NCI-H2081 treated with DMSO at 0.1 percent for 48 hours (cell line): ENCODE data around the gene GRIP1.

Source experiments
- DNase-seq: peaks from one replicate; lab custom pipeline; 2025; lab: John Stamatoyannopoulos, UW

The GRIP1 gene

GRCh38 chr12:66387117-66387516 lies 291.8 kb downstream of the GRIP1 start:
- no peak for DNase-seq

DNA sequence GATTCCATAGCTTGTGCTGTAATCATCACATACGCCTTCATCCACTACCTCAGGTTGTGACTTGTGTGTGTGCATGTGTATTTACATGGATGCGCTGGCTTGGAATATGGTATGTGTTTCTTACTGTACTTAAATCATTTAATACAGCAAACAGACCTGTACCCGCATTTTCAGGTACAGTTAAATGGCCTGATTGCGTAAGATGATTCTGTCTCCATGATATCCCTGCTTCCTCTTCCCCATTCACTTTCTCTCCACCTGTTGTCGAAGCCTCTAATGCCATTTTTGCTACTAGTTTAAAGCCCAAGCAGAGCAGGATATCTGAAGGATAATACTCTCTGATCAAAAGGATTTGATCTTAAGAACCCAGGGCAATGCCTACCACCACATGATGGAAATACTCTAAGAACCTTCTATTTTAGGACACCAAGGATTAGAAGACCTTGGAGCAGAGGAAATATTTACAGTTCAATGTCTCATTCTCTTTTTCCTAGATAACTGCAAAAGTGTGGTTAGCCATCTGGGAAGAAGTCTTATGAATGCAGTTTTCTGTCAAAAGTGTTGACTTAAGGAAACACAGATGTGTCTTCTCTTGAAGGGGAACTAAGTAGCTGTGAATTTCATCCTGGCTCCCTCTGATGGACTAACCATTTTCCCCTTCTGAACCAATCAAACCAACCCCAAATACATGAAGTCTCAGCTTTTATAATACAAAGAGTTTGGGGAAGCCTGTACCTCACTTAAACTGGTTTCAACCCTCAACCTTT lies 297.9 kb downstream of the GRIP1 start:
- no peak for DNase-seq

DNA sequence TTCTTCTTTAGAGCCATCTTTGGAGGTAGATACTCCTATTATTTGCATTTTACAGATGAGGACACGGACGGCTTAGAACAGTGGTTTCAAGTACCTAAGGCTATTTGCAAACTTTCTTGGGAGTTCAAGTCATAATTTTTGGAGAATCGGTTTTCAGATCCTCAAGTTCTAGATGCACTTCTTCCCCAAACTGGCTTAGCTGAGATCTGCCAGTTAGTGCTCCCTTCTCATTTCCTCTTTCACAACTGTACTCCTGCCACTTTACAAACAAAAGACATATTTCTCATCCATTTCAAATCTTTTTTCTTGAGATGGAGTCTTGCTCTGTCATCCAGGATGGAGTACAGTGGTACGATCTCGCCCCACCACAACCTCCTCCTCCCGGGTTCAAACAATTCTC lies 299.3 kb downstream of the GRIP1 start:
- DNase-seq = no peak

GRCh38 chr12:66375560-66375959 lies 303.3 kb downstream of the GRIP1 start:
- no peak for DNase-seq

- no peak for DNase-seq
Measured at GRCh38 chr12:66371982-66372381, 306.9 kb downstream of the GRIP1 start.

GRCh38 chr12:66367015-66367667 lies 311.7 kb downstream of the GRIP1 start:
- no peak for DNase-seq

GRCh38 chr12:66365718-66366490 lies 313.0 kb downstream of the GRIP1 start:
- no peak for DNase-seq

- no peak for DNase-seq
Measured at GRCh38 chr12:66361703-66362102, 317.2 kb downstream of the GRIP1 start.

- no peak for DNase-seq
Measured at GRCh38 chr12:66359300-66359699, 319.6 kb downstream of the GRIP1 start.

GRCh38 chr12:66354291-66354690 lies 324.6 kb downstream of the GRIP1 start:
- no peak for DNase-seq

GRCh38 chr12:66352899-66353298 lies 326.0 kb downstream of the GRIP1 start:
- DNase-seq = no peak

DNA sequence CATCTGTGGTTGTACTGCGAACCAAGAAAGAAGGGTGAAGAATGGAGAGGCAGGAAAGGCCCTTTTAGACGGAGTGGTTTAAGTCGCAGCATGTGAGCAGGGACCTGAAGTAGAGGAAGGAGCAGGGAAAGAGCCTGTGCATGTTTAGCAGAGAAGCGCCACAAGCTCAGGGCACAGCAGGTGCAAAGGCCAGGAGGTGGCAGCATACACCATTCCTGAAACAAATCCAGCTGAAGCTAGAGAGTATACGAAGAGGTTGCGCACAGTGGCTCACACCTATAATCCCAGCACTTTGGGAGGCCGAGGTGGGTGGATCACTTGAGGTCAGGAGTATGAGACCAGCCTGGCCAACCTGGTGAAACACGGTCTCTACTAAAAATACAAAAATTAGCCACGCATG lies 326.7 kb downstream of the GRIP1 start:
- no peak for DNase-seq

- no peak for DNase-seq
Measured at GRCh38 chr12:66351301-66351700, 327.6 kb downstream of the GRIP1 start.

- DNase-seq = no peak
Measured at GRCh38 chr12:66345956-66346355, 332.9 kb downstream of the GRIP1 start.

DNA sequence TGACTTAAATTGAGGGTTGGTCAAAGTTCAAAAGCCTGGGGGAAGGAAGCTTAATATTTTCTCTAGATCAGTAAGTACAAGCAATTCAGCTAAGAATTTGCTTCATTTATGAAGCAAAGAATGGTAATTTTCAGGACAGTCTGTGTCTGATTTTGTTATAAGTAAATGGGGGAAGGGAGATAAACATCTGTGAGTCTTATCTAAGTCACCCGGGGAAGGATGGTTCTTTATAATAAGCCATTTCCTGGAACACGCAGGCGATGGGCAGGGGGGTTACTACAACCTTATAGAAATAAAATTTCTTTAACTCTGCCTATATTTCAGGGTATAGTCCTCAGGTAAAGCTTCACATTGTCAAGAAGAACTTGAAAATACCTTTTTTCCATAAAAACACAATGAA lies 333.7 kb downstream of the GRIP1 start:
- no peak for DNase-seq

DNA sequence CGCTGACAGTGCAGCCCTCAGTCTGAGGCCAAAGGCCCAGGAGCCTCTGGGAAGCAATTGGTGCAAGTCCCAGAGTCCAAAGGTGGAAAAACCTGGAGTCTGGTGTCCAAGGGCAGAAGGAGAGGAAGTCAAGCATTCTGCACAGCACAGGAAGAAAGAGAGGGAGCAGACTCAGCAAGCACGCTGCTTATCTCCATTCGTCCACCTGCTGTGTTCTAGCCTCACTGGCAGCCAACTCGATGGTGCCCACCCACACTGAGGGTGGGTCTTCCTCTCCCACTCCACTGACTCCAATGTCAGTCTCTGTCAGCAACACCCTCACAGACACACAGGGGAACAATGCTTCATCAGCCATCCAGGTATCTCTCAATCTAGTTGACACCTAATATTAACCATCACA lies 337.8 kb downstream of the GRIP1 start:
- no peak for DNase-seq

DNA sequence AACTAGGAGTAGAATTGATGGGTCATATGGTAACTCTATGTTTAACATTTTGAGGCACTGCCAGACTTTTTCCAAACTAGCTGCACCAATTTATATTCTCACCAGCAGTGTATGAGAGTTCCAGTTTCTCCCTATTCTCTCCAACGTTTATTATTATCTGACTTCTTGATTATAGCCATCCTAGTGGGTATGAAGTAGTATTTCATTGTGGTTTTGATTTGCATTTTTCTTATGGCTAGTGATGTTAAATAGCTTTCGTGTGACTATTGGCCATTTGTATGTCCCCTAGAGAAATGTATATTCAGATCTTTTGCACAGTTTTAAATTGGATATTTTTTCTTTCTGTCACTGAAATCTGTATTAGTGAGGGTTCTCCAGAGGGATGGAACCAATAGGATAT lies 338.7 kb downstream of the GRIP1 start:
- DNase-seq = no peak

GRCh38 chr12:66337381-66338010 lies 341.4 kb downstream of the GRIP1 start:
- DNase-seq = no peak

DNA sequence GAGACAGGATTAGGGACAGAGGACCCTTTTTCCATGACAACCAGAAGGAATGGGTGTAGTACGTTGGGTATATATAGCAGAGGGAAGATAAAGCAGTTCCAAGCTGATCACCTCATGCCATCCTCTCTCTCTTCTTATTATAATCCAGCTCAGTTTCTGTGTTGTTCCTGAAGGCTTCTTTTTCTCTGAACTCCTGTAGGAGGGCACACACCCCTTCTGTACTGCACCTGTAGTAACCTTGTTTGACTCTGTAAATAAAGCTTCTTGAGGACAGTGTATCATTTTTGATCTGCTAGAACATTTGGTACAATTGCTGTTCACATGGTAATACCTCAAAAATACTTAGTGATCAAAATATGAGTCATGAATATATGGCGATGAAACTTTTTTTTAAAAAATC lies 343.1 kb downstream of the GRIP1 start:
- no peak for DNase-seq

- DNase-seq = no peak
Measured at GRCh38 chr12:66331814-66332213, 347.1 kb downstream of the GRIP1 start.

GRCh38 chr12:66331016-66331415 lies 347.9 kb downstream of the GRIP1 start:
- no peak for DNase-seq

GRCh38 chr12:66329941-66330340 lies 348.9 kb downstream of the GRIP1 start:
- DNase-seq = no peak

- DNase-seq = no peak
Measured at GRCh38 chr12:66323017-66323416, 355.9 kb downstream of the GRIP1 start.
